Endometrial microvascular endothelial cells (primary cell): ENCODE data around the gene FCGR3B. TPM values are rescaled to one million over a fixed set of nuclear protein-coding genes. Genes with fewer than 3 reads are reported as not detected.
"Not testable (repeated sequence)": the region's sequence is repeated elsewhere in the genome, so short reads cannot be mapped to it uniquely, and the experiment has no call there.

Experiments
- in situ Hi-C: cut with HindIII; loops from 2 replicates; pipeline ENCODE4 v1.10.0; 2017; ENCODE audit warnings: low sequenced_read_pairs, low pct_unique_long_range_greater_than_20kb; ENCODE audit errors: inconsistent ontology term
- total RNA-seq: library from RNA; depleted of rRNA; stranded (reverse); fragments of >200 nt; gene quantifications from one replicate; pipeline ENCODE4 v1.2.3, GENCODE V29; 2015; ENCODE audit errors: inconsistent ontology term

The FCGR3B gene
- total RNA-seq, 1 donor from 2014 or later = not detected

DNA sequence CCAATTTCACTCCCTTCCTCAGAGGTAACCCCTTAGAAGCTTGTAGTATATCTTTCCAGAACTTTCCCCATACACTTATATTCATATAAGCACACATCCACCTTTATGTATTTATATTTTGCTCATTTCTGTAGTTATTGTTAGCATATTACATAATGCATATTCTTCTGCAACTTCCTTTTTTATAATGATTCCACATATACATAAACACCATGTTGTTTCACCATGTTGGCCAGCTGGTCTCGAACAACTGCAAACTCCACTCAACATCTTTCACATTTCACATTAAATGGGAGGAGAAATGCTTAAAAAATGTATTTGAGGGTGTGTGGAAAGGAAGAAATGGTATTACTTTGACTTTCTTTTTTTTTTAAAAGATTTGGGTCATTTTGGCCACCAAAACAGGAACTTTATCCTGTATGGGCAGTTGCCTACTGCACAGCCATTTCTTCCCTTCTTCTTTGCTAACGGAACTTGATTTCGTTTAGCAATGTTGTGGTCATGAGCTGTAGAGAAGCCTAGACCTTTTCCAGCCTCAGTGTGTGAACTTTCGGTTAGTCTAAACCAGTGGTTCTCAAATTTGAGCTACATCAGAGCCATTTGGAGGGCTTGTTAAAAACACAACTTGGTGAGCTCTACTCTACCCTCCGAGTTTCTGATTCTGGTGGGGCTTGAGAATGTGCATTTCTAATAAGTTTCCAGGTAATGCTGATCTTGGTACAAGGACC lies 12.7 kb upstream of the FCGR3B start:
- in situ Hi-C loops = not testable (repeated sequence)

DNA sequence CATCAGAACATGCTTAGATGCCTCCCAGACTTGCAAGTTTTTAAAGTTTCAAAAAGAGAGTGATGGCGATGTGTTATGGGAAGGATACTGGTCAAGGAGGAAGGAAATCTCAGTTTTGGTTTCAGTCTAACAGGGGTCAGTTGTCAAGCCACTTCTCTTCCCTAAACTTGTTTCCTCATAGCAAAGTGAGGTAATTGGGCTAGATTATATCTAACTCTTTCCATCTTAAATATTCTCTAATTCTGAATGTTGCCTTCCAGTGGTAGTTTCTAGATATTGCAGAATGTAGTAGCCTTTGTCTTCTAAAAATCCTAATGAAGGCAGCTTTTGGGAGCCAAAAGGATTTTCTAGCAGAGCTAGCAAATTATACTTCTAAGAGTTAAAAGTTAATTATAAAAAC lies 11.7 kb upstream of the FCGR3B start:
- in situ Hi-C loops = not testable (repeated sequence)

DNA sequence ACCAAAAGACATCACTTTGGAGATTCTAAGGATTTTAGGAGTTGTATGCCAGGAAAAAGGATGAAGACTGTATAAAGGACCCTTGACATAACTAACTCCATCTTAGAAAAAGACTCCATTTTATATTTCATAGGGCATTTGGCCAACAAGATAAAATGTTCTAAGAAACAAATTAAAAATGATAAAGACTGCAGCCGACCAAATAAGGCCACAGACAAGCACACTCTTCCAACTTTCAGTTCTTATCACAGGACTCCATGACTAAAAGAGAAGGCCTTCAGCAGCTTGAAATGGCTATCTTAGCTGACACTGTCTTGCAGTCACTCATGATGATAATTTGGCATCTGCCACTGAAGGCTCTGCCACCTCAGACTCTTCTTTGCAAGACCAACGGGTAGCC lies 8.2 kb upstream of the FCGR3B start:
- in situ Hi-C loops = not testable (repeated sequence)

DNA sequence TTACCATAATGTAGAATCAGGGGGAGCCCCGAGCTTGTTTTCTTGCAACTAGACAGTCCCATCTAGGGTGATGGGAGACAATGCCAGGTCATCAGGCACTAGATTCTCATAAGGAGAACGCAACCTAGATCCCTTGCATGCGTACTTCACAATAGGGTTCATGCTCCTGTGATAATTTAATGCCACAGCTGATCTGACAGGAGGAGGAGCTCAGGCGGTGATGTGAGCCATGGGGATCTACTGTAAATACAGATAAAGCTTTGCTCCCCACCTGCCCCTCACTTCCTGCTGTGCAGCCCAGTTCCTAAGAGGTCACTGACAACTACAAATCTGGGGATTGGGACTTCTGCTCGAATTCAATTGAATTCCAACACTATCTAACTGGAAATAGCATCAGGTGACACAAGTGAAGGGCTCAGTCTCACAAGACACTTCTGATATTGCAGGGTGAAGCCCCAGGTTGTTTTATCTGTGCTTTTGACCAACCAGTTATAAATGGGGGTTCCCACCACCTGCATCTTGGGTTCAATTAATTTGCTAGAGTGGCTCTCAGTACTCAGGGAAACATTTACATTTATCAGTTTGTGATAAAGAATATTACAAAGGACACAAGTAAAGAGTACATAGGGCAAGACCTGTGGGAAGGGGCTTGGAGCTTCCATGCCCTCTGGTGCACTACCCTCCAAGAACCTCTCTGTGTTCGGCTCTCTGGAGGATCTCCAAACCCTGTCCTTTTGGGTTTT lies 7.4 kb upstream of the FCGR3B start:
- in situ Hi-C loops = not testable (repeated sequence)

DNA sequence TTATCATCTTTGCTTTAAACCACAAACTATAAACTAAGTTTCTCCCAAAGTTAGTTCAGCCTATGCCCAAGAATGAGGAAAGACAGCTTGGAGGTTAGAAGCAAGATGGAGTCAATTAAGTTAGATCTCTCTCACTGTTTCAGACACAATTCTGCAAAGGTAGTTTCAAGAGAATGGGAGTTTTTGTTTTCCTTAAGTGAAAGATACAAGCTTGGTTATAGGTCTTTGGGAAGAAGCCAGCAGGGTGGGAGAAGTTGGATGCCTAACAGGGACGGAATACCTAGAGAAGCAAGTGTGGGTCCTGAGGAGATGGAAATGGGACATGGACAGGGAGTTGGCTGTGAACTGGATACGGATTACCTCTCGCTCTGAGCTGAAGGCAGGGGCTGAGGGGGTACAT lies 6.0 kb upstream of the FCGR3B start:
- in situ Hi-C loops = not testable (repeated sequence)

DNA sequence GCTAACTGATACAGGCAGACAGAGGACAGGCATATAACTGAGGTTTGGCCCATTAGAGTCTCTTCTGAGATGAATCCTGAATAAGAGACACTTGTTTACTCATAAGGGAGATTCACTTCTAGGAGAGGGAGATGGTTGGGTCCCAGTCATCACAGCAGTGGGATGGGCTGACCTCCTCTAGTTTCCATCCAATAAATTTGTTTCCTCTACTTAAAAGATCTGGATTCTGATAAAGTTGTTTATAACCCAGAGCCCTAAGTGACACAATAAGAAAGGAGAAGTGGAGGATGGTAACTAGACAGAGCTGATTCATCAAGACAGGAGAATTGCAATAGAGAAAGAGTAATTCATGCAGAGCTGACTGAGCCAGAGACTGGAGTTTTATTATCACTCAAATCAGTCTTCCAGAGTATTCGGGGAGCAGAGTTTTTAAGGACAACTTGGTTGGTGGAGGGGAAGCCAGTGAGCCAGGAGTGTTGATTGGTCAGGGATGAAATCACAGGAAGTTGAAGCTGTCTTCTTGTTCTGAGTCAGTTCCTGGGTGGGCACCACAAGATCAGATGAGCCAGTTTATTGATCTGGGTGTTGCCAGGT lies 5.3 kb upstream of the FCGR3B start:
- in situ Hi-C loops = not testable (repeated sequence)

DNA sequence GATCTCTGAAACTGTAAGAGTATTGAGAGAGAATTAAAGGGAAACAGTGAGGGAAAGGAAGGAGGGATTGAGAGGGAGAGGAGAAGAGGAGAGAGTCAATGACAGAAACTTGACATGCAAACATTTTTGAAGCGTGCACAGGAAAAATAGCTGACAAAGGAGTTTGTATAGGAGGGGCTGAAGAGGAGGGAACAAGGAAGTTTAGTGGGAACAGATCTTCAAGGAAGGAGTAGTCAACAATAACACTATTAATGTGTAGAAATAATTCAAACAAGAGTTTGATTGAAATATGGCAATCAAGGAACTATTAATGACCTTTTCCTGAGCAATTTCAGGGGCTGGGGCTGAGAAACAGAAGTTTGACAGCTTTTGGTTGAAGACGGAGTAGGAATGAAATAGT lies 4.0 kb upstream of the FCGR3B start:
- in situ Hi-C loops = not testable (repeated sequence)

DNA sequence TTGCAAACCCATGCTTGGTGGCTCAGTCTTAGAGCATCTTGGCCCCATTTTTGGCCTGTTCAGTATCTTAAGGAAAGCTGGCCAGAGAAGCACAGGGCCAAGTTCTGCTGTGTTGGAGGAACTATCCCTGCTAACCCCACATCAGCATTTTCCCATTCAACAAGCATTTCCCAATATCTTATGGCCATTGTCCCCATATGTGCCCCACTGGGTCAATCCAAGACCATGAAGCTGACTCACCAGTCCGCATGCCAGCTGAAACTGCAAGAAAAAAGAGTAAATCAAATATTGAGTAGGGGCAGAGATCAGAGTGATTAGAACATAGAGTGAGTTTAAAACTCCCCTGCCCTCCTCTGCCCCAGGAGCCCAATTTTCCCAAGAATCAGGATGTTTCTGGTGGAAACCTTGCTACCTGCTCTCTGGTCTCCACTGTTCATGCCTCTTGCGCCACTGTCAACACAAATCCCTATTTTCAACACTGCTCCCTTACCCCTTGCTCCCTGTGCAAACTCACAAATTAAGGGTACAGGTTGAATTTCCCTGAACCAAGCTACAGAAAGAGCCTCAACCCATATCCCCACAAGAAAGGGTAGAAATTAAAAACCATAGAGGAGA lies 741 bp downstream of the FCGR3B start:
- in situ Hi-C loops = not testable (repeated sequence)

DNA sequence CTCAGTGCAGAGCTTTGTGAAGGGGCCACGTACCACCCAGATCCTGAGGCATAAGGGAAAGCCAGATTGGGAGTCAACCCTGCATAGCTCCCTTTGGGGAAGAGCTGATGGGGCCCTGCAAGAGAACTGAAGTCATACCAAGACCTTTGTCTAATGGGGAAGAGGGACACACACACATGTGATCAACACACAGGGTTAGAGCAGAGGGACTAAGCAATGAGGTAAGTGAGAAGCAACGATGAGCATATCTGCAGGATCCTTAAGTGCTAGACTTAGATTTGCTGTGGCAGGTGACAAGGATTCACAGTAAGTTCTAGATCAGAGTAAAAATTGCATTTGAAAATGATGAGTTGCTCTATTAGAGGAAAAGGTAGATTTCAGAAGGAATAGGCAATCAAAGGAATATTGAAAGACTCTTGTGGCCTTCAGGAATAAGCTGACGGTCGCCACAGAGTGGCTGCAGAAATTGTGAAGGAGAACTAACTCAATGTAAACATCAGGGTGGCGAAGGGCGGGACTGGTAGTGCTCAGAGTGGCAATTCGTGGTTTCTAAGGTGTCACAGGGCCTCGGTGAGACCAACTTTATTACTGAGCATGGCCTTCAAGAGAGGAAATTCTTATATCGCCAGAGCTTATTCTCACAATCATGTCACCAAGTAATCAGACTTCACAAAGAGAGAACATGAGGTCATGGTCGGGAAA lies 4.4 kb downstream of the FCGR3B start:
- in situ Hi-C loops = not testable (repeated sequence)

DNA sequence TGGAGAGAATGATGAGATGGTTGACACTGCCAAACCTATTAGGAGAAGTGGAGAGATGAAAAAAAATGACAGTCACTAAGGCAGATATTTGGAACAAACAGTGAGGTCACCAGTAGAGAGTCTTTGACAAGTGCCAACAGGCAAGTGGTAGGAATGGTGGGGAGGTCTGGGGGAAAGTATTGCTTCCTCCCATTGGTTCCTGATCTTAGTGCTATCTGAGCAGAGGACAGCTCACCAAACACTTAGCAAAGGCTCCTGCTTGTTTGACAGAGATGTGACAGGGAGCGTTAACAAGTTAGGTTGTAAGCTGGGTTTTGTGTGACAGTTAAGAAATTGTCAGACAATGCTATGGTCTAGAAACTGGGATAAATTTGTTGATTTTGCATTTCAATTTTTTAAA lies 6.4 kb downstream of the FCGR3B start:
- in situ Hi-C loops = not testable (repeated sequence)

DNA sequence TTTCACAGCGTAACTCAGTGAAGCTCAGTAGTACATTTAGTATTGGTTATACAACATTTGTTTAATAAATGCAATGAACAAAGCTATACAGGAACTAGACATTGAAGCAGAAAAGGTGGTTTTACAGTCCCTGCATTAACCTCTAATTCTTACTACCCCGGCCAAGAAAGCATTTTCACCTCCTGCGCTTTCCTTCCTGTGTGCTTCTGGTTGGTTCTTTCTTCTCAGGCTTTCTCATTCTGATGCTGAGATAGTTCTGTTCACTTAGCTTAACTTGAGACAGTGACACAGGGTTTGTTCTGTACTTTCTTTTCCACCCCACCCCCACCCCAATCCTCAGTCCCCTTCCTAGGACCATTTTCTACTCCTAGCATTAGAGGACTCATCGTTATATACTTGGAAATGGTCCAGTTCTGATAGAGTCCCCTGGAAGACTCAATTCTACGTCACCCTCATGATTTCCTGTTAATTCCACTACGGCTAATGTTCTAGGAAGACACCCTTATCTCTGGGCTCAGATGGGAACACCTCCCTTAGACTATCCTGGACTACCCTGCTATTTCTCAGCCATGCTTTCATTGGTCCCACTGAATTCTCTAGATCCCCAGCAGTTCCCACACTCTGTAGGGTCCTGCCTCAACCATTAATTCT lies 7.5 kb downstream of the FCGR3B start:
- in situ Hi-C loops = not testable (repeated sequence)

DNA sequence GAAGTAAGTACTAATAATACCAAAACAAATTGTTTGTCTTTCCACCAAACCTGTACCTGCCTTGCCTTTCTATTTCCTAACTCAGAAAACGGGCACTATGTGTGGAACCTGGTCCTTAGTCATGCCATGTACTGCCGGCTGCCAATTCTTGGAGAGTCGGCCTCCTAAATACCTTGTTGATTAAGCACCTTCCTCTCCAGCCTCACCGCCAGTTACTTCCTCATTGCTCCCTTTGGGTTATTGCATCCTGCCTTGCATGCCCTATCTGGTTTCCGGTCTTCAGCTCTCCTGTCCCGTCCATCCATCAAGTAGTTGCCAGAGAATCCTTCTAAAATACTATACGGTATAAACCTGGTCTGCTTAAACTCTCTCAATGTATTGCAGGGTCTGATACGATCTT lies 8.9 kb downstream of the FCGR3B start:
- in situ Hi-C loops = not testable (repeated sequence)

DNA sequence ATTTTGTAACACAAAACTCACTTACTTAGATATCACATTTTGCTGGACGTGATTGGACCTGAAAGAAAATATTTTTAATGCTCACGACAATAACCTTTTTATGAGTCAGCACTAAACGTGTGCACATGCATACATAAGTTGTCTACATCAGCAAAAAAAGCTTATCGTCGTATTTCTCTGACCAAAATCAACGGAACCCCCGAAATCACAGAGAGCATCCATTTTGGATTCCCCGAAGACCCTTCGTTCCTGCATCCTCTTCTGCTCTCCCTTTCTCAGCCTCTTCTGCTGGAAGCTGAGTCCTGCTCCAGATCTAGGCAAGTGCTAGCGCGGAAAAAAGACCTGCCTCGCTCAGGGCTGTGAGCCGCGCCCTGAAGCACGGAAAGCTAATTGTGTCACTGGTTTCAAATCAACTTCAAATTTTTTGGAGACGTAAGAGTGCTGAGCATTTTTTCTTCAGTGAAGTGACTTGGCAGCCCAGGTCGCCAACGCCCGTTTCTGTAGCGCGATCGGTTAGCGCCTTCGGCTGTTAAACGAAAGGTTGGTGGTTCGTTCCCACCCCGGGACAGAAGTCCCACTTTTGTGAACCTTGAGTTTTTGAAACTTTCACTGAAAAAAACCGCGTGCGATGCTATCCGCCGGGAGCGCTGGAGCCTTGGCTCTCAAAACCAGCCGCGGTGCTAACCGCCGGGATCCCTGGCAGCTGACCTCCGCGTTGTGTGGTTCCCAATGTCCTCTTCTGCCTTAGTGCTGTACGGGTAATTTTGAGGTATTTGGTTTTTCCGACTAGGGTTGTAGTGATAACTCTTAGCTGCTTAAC lies 9.6 kb downstream of the FCGR3B start:
- in situ Hi-C loops = not testable (repeated sequence)

DNA sequence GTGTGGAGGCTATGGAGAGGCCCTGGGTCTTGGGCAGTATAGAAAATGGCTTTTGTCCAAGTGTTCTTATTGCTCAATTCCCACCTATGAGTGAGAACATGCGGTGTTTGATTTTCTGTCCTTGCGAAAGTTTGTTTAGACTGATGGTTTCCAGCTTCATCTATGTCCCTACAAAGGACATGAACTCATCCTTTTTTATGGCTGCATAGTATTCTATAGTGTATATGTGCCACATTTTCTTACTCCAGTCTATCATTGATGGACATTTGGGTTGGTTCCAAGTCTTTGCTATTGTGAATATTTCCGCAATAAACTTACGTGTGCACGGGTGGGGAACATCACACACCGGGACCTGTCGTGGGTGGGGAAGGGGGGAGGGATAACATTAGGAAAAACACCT lies 10.6 kb downstream of the FCGR3B start:
- in situ Hi-C loops = not testable (repeated sequence)

DNA sequence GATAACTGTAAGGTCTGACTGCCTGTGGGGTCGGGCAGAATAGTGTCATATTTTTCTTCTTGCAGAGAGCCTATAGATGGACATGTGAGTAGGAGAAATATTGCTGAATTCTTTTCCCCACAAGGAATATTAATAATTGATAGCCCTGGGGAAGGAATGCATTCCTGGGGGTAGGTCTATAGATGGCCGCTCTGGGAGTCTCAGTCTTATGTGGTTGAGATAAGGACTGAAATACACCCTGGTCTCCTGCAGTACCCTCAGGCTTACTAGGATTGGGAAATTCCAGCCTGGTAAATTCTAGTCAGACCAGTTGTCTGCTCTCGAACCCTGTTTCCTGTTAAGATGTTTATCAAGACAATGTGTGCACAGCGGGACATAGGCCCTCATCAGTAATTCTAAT lies 12.5 kb downstream of the FCGR3B start:
- in situ Hi-C loops = not testable (repeated sequence)

DNA sequence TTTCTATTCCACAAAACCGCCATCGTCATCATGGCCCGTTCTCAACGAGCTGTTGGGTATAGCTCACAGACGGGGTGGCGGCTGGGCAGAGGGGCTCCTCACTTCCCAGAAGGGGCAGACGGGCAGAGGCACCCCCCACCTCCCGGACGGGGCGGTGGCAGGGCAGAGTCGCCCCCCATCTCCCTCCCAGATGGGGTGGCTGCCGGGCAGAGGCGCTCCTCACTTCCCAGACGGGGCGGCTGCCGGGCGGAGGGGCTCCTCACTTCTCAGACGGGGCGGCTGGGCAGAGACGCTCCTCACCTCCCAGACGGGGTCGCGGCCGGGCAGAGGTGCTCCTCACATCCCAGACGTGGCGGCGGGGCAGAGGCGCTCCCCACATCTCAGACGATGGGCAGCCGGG lies 14.6 kb downstream of the FCGR3B start:
- in situ Hi-C loops = not testable (repeated sequence)

DNA sequence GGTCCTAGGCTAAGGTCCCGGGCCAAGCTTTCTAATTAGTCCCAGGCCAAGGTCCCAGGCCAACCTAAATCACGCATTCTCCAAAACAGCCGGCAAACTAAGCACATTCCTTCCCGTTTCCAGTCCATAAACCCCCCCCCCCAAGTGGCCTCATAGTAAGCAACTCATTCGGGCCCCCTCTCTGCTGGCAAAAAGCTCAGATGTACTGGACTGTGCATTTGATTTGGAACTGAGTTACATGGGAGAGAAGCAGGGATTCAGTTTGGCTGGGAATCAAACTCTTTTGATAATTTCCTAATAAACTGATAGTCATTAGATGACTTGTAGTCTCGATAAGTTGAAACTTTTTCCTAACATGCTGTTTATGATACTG lies 17.8 kb downstream of the FCGR3B start:
- in situ Hi-C loops = not testable (repeated sequence)
